Ecto neural progenitor cell (in vitro differentiated cells): ENCODE measurements around the gene RPS6KC1.
"Not testable (repeated sequence)": the region's sequence is repeated elsewhere in the genome, so short reads cannot be mapped to it uniquely, and the experiment has no call there.

ENCODE experiments used
- DNase-seq: peaks from one replicate; pipeline ENCODE4 v3.0.0-alpha.2; 2018; ENCODE audit warnings: low spot score

Gene RPS6KC1

DNA sequence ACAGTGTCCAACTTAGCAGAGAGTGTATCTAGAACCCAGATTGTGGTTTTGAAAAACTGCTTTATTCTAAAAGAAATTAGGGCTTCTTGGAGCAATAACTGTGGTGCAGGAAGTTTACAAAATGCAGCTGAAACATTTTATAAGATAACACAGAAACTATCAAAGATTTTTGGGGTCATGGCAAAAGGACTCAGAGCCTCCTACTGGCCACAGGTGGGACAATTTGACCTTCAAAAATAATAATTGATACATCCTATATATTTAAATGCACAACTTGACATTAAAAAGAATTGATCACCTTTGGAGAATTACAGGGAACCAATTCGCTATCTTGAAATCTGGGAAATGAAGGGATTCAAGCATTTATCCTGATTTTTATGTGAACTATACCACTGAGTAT is 235.2 kb downstream of the RPS6KC1 start:
- DNase-seq, result no peak

DNA sequence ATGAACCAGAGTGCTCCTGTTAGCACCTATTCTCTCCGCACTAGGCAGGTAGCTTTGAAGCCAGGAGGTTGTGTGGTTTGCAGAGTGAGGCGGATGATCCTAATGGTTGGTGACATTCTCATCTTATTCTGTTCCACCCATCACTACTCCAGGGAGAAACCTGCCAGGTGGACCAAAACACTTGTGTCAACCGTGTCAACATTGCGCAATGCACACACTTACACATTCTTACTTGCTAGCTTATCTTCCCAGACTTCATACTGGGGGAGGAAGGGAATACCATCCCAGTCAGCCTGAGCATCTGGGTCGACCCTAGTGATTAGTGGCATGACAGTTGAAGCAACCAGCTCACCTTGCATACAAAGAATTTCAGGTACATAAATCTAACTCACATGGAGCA is 236.9 kb downstream of the RPS6KC1 start:
- DNase-seq, result no peak

DNA sequence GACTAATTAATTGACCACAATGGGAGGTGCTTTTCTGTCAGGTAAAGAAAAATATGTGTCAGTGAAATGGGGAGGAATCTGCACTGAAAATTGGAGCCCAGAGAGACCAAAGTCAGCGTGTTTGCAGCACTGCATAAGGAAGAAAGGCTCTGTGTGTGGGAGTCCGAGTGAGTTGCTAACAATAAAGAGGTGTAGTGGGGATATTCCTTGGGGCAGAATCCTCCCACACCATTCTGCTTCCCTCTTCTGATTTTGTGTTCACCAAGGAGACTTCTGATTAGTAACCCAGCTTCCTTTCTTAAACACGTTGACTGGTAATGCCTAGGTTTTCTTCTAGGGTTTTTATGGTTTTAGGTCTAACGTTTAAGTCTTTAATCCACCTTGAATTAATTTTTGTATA is 240.5 kb downstream of the RPS6KC1 start:
- DNase-seq, result no peak

DNA sequence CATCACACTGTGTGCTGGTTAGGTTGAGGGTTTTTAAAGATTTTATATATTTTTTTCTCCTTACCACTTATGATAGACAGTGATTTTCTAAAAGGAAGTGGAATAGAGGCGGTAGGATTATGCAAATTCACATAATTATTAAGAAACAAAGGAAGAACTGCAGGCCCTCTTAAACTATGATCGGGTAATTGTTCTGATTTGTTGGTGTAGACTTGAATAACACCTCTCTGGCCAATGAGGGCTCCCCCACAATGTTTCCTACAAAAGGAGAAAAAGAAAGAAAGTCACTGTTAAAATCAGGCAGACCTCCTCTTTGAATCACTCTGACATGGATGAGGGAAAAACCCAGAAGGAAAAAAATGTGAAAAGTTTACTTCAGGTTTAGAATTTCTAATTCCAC is 241.6 kb downstream of the RPS6KC1 start:
- no peak for DNase-seq

DNA sequence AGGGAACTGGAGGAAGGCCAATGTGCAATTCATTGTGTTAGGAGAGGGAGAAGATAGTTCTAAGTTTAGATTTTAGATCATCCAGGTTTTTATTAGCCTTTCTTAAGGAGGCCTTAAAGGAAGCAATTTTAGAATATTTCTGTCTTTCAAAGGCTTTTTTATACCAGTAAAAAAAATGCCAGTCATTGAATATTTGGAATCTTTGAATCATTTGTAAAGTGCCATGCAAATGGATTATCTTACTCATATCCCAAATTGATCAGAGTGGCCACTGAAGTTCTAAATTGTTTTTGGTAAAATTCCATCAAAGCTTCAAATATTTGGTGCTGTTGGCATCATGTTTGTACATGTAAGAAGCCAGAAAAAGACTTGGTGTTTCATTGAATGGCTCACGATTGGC is 244.8 kb downstream of the RPS6KC1 start:
- DNase-seq, result no peak

DNA sequence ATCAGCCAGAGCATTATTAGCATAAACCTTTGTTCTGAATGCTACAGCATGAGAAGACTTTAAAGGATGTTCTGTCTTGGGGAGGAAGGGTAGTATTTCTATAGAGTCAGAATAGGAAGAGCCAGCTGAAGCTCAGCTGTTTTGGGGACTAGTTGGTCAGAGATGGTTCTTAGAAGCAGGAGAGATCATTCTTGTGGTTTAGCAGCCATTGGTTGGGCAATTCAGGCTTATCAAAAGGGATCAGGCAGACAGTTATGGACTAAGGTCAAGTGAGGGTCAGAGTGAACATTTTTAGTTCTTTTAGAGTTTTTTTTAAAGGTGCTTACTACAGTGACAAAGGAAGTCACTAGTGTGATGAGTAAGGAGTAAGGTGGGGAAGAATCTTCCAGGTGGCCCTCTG is 245.5 kb downstream of the RPS6KC1 start:
- DNase-seq, result no peak

DNA sequence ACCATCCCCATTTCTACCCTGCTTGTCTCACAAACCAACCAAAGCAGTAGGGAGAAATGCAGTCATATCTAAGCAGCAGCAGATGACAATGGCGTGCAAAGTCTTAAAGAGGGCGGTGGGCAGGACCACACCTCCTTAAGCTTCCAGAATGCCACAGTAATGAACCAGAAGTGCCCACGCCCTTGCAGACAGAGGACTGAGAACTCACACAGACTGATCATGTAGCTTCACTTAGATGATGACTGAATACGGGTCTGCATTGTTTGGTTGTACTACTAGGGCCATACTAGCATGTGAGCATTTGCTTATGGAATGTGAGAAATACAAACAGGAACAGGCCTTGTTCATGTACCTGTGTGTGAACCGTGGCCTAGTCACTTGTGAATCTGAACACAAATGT is 246.0 kb downstream of the RPS6KC1 start:
- no peak for DNase-seq

DNA sequence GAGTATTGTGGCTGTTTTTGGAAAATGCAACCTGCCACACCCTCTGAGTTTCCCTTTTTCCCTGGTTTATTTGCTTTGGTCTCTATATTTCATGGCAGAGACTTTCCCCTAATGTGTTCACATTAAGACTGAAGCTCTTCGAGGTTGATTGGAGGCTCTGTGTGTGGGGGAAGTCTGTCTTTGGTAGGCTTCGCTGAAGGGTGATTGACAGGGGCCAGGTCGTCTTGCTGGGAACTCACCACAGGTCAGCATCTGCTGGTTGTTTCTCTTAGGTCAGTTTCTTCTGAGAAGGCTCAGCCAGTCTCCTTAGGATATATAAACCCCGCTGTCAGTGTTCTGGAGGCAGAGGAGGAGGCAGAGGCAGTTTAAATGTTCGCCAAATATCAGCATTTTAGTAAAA is 249.4 kb downstream of the RPS6KC1 start:
- no peak for DNase-seq

DNA sequence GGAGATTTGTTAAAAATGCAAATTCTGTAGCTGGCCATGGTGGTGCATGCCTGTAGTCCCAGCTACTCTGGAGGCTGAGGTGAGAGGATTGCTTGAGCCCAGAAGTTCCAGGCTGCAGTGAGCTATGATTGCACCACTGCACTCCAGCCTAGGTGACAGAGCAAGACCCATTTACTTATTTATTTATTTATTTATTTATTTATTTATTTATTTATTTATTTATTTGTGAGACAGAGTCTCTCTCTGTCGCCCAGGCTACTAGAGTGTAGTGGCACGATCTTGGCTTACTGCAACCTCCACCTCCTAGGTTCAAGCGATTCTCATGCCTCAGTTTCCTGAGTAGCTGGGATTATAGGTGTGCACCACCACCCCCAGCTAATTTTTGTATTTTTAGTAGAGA is 250.5 kb downstream of the RPS6KC1 start:
- DNase-seq, result not testable (repeated sequence)

DNA sequence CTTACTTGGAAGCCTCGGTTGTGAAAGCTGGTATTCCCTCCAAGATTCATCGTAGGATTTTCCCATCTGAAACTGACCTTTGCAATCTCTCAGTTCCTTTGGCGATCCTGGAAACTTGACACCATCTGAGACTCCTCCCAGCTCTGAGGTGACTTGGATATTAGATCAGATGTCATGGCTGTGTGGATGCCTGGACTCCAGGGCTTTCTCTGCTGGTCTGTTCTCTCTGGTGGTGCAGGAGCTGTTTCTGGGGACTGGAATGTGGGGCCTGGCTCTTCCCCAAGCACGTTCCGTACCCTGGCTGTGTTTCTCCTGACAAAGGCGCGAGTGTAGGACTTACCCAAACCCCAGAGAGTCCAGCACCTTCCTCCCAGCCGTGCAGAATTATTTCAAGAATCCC is 252.2 kb downstream of the RPS6KC1 start:
- DNase-seq, result no peak

DNA sequence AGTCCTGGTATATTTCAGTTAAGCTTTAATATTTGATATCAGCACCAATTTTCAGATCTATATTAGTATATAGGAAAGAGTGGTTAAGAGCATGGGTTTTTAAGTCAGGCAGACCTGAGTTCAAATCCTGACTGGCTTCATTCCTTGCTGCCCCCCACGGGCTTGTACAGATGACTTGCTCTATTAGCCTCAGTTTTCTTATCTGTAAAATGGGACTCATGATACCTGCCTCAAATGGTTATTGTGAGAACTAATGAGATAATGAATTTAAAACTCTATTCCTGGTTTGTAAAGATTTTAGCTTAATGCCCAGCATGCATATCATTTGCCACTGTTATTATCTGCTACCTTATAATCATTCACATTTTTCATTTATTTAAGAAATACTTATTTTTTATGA is 264.5 kb downstream of the RPS6KC1 start:
- no peak for DNase-seq

DNA sequence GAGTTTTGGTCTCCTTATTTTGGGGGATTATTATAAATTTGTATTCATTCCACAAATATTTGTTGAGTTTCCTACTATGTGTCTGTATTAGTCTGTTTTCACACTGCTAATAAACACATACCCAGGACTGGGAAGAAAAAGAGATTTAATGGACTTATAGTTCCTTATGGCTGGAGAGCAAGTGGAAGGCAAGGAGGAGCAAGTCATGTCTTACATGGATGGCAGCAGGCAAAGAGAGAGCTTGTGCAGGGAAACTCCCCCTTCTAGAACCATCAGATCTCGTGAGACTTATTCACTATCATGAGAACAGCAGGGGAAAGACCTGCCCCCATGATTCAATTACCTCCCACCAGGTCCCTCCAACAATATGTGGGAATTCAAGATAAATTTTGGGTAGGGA is 267.4 kb downstream of the RPS6KC1 start:
- not testable (repeated sequence) for DNase-seq

DNA sequence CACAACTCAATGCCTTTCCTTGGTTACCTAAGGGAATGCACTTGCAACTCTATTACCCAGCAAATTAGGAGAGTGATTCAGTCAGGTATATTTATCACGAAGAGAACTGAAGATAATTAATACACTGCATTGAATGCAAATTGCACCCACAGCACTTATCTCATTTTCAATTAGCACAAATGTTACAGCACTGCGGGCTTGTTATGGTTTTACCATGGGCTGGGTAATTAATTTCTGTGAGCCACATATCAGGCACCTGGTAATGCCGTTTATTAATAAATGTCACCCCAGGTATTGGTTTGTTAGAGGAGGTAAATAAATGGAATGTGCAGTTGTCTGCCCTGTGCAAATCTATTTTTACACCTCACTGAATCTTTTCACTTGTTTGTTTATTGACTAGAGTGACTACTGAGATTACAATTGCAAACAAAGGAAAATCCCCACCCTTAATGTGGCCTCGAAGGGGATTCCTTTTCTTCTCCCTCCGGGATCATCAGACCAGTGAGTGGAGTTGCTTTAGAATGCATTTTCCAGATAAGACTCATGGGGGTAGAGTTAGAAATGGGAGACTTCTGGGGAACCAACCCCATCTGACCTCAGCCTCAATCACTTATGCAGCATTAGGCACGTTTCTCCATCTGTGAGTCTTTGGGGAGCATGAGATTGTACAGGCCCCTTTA is 269.3 kb downstream of the RPS6KC1 start:
- DNase-seq, result no peak
